Activated T-cell treated with anti-CD3 and anti-CD28 coated beads, Interleukin-2, amount 50 U/mL, for 48 hours (primary cell): Measurements from ENCODE around the gene RAB25.
"Not testable (repeated sequence)": the region's sequence is repeated elsewhere in the genome, so short reads cannot be mapped to it uniquely, and the experiment has no call there.

Source experiments
- DNase-seq, 2 experiments: peaks; one replicate each; pipeline ENCODE4 v3.0.0-alpha.2; 2020

Gene RAB25

GRCh38 chr1:156060937-156061636, at the start of gene RAB25:
RAB25 (plus strand) TSS chr1:156061160; CDS start chr1:156061401, 241 bp downstream.
- DNase-seq, result no peak

- DNase-seq, result no peak
Observed at GRCh38 chr1:156012051-156012817, 48.7 kb upstream of the RAB25 start.

DNA sequence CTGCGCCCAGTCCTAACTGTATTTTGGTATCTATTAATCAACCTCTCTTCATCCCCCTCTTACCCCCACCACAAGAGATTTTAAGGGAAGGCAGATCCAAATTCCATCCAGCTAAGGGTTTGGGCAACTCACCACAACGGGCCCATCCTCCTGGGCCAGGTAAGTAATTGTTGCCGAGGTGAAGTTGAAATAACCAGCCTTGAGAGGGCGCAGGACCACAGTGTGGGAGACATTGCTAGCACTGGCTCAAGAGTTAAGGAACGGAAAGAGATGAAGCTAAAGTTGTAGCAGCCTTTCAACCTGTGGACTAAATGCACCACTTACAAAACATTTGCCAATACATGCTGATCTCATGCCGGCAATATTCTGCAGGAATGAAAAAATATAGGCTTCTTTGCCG, 46.1 kb upstream of the RAB25 start:
- no peak for DNase-seq

- no peak for DNase-seq
Observed at GRCh38 chr1:156019946-156020292, 41.0 kb upstream of the RAB25 start.

DNA sequence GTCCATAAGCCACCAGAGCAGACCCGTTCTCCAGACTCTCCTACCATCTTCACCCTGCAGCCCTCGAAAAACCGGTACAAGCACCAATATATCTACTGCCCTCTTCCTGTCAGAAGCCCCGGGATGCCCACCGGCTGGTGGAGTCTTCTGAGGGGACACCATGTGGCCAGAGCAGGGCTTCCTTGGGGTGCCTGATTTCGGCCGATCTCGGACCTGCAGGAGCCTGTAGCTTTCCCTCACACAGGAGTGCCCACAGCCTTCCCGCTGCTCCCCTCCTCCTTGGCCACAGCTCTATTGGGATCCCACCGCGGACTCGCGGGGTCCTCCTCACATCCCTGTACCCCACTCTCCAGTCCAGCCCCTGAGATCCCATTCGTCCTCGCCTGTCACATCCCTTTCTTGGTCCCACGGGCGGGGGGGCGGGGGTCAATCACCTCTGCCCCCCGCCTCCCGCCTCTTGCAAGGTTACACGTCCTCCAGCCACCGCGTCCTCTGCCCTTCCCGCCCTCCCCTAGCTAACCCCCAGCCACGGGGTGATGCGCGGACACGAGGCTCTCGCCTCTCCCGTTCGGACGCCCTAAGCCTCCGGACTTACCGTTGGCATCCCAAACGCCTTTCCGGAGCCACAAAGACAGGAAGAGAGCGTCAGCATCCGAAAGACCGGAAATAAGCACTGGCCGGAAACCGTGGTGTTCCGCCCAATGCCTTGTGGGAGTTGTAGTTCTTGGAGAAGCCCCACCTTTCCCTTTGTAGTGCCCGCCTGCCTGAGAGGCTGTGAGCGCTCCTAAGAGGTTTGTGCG, 40.5 kb upstream of the RAB25 start, which contains the start of gene SSR2:
TSS of gene SSR2 (minus strand) at position 659 of the 800 bp plus-strand sequence. CDS start 784 bp downstream, outside the sequence.
- DNase-seq, result peak; percentile 87 to 88

GRCh38 chr1:156021093-156021428, 39.9 kb upstream of the RAB25 start:
- no peak for DNase-seq

GRCh38 chr1:156021954-156022353, 39.0 kb upstream of the RAB25 start:
- DNase-seq, result no peak

- no peak for DNase-seq
Observed at GRCh38 chr1:156024801-156025200, 36.2 kb upstream of the RAB25 start.

DNA sequence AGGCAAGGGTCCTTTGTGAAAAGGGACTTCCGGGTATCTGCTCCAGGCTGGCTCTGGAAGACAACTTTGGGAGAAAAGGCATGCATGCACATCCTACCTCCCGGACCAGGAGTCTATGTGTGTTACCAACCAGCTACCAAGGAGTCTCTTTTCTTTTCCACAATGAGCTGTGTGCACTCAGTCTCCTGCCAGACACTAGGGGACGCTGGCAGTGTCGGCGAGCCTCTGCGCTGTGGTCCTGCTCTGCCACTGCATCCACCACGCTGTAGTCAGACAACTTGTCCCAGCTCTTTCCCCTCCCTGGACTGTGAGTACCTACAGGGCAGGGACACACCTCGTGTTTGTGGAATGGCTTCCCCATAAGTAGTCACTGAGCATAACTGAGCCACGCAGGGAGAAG, 35.1 kb upstream of the RAB25 start:
- peak; percentile 51 to 67 for DNase-seq

- no peak for DNase-seq
Observed at GRCh38 chr1:156026588-156026987, 34.4 kb upstream of the RAB25 start.

GRCh38 chr1:156033011-156033410, 27.9 kb upstream of the RAB25 start:
- no peak for DNase-seq

- not testable (repeated sequence) for DNase-seq
Observed at GRCh38 chr1:156034991-156035390, 26.0 kb upstream of the RAB25 start.

DNA sequence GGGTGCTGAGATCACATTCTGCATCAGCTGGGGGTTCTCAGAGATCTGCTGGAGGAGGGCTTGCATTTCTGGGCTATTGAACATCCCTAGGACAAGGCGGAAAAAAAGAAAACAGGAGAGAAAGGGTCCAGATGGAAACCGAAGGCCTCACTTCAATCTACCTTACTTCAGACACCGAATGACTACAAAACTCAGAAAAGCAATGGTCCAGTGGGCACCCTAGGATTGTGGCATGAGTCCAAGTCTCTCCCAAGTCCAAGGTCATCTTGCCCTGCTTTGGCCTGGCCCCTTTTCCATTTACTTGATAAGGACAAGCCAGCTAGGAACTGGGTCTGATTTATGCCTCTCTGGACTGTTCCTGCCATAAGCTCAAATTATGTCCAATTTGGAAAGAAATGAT, 18.1 kb upstream of the RAB25 start:
- DNase-seq, result no peak

- DNase-seq, result no peak
Observed at GRCh38 chr1:156045076-156045475, 15.9 kb upstream of the RAB25 start.

DNA sequence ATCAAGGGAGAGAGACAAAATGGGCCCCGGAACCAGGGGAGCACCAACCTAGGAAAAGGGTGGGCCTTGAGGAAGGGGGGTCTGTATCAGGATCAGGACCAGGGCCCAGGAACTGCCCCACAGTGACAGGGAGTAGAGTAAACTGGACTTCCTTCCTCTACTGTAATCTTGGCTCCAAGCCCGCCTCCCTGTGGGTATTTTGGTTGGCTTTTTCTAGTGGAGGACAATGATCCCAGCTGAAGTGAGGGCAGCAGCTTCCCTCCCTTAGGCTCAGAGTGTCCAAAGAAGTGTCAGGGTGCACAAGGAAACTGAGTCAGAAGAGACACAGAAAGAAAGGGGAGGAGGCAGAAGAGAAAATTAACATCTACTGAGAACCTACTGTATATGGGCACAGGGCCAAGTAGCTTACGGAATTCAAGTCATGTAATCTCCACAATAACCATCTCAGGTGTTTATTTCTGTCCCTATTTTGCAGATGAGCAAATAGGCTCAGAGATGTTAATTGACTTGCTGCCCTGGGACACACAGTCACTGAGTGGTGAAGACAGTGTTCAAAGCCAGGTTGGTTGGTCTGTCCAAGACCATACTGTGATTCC, 12.2 kb upstream of the RAB25 start:
- DNase-seq, result no peak

GRCh38 chr1:156050376-156050775, 10.6 kb upstream of the RAB25 start:
- no peak for DNase-seq

DNA sequence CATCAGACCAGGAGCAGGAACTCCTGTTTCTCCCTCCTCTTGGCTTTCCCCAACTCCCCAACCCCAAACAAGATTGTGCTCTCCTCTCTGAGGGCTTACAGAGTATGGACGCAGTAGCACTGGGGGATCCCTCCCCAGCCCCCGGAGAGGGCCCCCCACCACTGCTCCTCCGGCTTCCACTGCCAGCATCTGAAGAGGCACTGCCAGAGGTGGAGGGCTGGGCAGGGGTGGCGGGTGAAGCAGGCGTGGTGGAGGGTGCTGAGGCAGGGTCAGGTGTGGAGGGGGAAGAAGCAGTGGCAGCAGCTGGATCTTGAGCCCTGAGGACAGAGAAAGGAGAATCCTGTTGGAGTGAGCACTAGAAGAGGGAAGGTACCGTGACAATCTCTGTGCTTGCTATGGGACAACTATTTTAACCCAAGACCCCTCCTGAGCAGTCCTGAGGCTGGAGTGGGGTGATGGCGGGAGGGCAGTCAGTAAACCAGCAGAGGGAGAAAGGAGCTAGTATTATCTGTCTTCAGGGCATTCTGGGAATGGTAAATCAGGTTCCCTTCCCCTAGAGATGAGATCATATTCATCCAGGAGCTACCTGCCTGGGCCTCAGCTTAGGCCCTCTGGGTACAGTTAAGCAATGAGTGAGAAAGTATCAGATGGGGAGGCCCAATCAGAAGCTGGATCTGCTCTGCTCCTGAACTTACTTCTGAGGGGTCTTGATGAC, 9.8 kb upstream of the RAB25 start:
- no peak for DNase-seq

GRCh38 chr1:156052862-156053767, 7.8 kb upstream of the RAB25 start:
- DNase-seq, result peak; percentile 80 to 82

DNA sequence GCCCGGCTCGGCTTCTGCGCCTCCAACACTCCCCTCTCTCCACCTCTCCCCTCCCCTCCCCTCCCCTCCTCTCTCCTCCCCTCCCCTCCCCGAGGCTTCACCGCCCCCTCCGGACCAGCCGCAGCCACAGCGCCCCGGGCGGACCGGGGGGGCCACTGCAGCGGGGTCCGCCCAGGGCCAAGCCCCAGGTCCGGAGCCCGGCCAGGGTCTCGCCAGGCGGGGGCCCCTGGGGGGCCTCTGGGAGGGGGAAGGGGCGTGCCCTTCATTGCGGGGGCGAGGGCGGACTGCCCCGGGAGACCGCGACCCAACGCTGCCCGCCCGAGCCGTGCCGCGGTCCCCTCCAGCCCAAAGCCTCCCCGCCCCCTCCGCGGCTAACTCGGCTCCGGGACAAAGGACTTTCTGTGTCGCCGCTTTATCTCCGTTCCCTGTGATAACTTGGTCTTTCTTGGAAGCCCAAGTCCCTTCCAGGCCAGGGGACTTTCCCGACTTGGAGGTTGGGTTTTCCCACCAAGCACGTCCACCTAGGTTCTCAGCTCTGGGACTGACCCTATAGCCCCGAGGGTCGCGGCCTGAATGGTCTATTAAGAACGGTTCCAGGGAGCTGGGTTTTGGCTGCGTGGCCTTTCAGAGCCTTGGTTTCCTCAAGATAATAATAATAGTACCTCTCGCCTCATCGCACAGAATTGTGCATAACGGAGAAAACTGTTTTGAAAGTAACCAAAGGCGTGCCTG, 7.0 kb upstream of the RAB25 start, which contains the start of gene UBQLN4:
TSS of gene UBQLN4 (minus strand) at position 31 of the 732 bp plus-strand sequence. CDS start 97 bp downstream, outside the sequence.
- DNase-seq, result peak; percentile 87 to 89

DNA sequence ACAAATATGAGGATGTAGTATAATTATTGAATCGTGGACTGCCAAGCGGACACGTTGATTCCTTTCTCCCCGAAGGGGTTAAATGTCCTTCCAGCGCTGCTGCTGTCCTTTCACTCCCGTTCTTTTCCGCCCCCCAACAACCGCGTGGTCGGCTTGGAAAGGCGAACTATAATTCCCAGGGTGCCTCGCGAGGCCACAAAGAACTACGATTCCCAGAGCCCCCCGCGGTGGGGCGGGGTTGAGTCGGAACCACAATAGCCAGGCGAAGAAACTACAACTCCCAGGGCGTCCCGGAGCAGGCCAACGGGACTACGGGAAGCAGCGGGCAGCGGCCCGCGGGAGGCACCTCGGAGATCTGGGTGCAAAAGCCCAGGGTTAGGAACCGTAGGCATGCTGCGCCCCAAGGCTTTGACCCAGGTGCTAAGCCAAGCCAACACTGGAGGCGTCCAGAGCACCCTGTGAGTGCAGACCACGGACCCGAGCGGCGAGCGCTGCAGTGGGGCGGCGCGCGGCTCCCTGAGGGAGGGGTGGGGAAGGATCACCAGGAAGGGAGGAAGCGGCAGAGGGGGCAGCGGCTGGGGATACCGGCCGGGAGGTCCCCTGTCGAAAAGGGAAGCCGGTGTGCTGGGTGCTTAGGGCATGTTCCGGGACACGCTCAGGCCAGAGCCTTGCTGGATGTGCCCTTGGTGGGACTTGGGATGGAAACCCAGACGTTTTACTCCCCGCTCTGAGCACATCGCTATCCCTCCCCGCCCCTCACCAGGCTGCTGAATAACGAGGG, 6.3 kb upstream of the RAB25 start, which contains the start of gene LAMTOR2:
TSS of gene LAMTOR2 (plus strand) at position 283 of the 781 bp plus-strand sequence. CDS start at position 391, 108 bp downstream.
- DNase-seq, result peak; percentile 99
